HEK293T (cell line): ENCODE results near the gene CTNNBL1.

Experiments
- CTCF ChIA-PET: fragments of 350-600 bp; formaldehyde crosslinking; extraction: SDS; loops from one replicate; lab custom pipeline; 2021; ENCODE audit warnings: antibody characterized with exemption, inconsistent platforms; lab: Yijun Ruan, JAX
- POLR2A ChIA-PET: fragments of 350-600 bp; formaldehyde crosslinking; extraction: SDS; loops from one replicate; lab custom pipeline; 2020; ENCODE audit warnings: antibody characterized with exemption, inconsistent platforms; lab: Yijun Ruan, JAX
- DNase-seq: peaks from one replicate; pipeline ENCODE4 v3.0.0; 2012; ENCODE audit warnings: mixed read lengths; ENCODE audit errors: extremely low spot score
- ARNT ChIP-seq: fragments of 450-650 bp; IDR thresholded peaks from 2 replicates; pipeline ENCODE4 v1.6.1; 2017; ENCODE audit warnings: mild to moderate bottlenecking
- BHLHE40 ChIP-seq: fragments of 450-650 bp; IDR thresholded peaks from 2 replicates; pipeline ENCODE4 v1.6.1; 2016; ENCODE audit warnings: mild to moderate bottlenecking, moderate library complexity, borderline replicate concordance
- CTBP1 ChIP-seq: fragments of 450-650 bp; IDR thresholded peaks from 2 replicates; pipeline ENCODE4 v1.6.1; 2016; ENCODE audit warnings: borderline replicate concordance
- ELF4 ChIP-seq: fragments of 450-650 bp; IDR thresholded peaks from 2 replicates; pipeline ENCODE4 v1.6.1; 2017; ENCODE audit warnings: antibody characterized with exemption
- FOXA1 ChIP-seq: fragments of 450-650 bp; IDR thresholded peaks from 2 replicates; pipeline ENCODE4 v1.6.1; 2016; ENCODE audit warnings: mild to moderate bottlenecking
- FOXK2 ChIP-seq: fragments of 450-650 bp; IDR thresholded peaks from 2 replicates; pipeline ENCODE4 v1.6.1; 2016; ENCODE audit warnings: mild to moderate bottlenecking
- FOXM1 ChIP-seq: fragments of 450-650 bp; IDR thresholded peaks from 2 replicates; pipeline ENCODE4 v1.6.1; 2017; ENCODE audit warnings: mild to moderate bottlenecking, borderline replicate concordance
- HDGF ChIP-seq: fragments of 450-650 bp; IDR thresholded peaks from 2 replicates; pipeline ENCODE4 v1.6.1; 2017; ENCODE audit warnings: antibody characterized with exemption, borderline replicate concordance
- L3MBTL2 ChIP-seq: fragments of 450-650 bp; conservative IDR thresholded peaks from 2 replicates; pipeline ENCODE4 v1.6.1; 2016; ENCODE audit warnings: mild to moderate bottlenecking
- LEF1 ChIP-seq: fragments of 450-650 bp; IDR thresholded peaks from 2 replicates; pipeline ENCODE4 v1.6.1; 2017; ENCODE audit warnings: mild to moderate bottlenecking, borderline replicate concordance
- NFRKB ChIP-seq: fragments of 450-650 bp; IDR thresholded peaks from 2 replicates; pipeline ENCODE4 v1.6.1; 2016; ENCODE audit warnings: mild to moderate bottlenecking, moderate library complexity
- PKNOX1 ChIP-seq: fragments of 450-650 bp; IDR thresholded peaks from 2 replicates; pipeline ENCODE4 v1.6.1; 2016
- SP1 ChIP-seq: fragments of 450-650 bp; IDR thresholded peaks from 2 replicates; pipeline ENCODE4 v1.6.1; 2017
- SUZ12 ChIP-seq: fragments of 450-650 bp; IDR thresholded peaks from 2 replicates; pipeline ENCODE4 v1.6.1; 2016; ENCODE audit warnings: mild to moderate bottlenecking
- TARDBP ChIP-seq: fragments of 450-650 bp; IDR thresholded peaks from 2 replicates; pipeline ENCODE4 v1.6.1; 2016
- ZNF384 ChIP-seq: fragments of 450-650 bp; IDR thresholded peaks from 2 replicates; pipeline ENCODE4 v1.6.1; 2016

Gene CTNNBL1

GRCh38 chr20:37723668-37724067, 29.8 kb downstream of the CTNNBL1 start:
- TF ChIP-seq TARDBP (no peak), FOXA1 (no peak), L3MBTL2 (no peak)
- DNase-seq, result no peak
- CTCF ChIA-PET, result no interaction called here
- POLR2A ChIA-PET, result no interaction called here

- no peak for DNase-seq
- ChIA-PET POLR2A (no interaction called here), CTCF (no interaction called here)
- TF ChIP-seq ARNT (no peak), SUZ12 (no peak), L3MBTL2 (no peak)
Measured at GRCh38 chr20:37725165-37725564, 31.3 kb downstream of the CTNNBL1 start.

- ChIA-PET POLR2A (no interaction called here), CTCF (no interaction called here)
Measured at GRCh38 chr20:37725855-37726254, 32.0 kb downstream of the CTNNBL1 start.

GRCh38 chr20:37726321-37726720, 32.5 kb downstream of the CTNNBL1 start:
- no peak for DNase-seq
- CTCF ChIA-PET, result no interaction called here
- TF ChIP-seq FOXM1 (no peak), LEF1 (no peak), BHLHE40 (no peak), SP1 (no peak), L3MBTL2 (no peak), SUZ12 (no peak), HDGF (no peak)
- POLR2A ChIA-PET, result no interaction called here

More at GRCh38 chr20:37725855-37726254, 32.0 kb downstream of the CTNNBL1 start:
- no peak for DNase-seq
- TF ChIP-seq ZNF384, result no peak
- no peak for TF ChIP-seq L3MBTL2
- TF ChIP-seq SP1, result no peak
- TF ChIP-seq HDGF, result no peak
- TF ChIP-seq TARDBP, result no peak
- TF ChIP-seq FOXK2, result no peak
- no peak for TF ChIP-seq ELF4
- TF ChIP-seq LEF1, result no peak
- no peak for TF ChIP-seq PKNOX1
- TF ChIP-seq BHLHE40, result no peak
- no peak for TF ChIP-seq FOXA1

- no peak for DNase-seq
- POLR2A ChIA-PET, result interaction anchor here (0.7 kb wide), 1 partner anchor 55 kb away, joined by 3 read pairs; no protein-coding TSS in a partner anchor
- TF ChIP-seq L3MBTL2 (no peak), SUZ12 (no peak), CTBP1 (no peak), FOXA1 (no peak), ARNT (no peak), SP1 (no peak), PKNOX1 (no peak), ZNF384 (no peak), BHLHE40 (no peak), NFRKB (no peak), TARDBP (no peak), ELF4 (no peak)
- CTCF ChIA-PET, result no interaction called here
Measured at GRCh38 chr20:37726971-37727956, 33.4 kb downstream of the CTNNBL1 start.

- DNase-seq, result no peak
- ChIA-PET CTCF (interaction anchor here (0.6 kb wide), 1 partner anchor 330 kb away, joined by 3 read pairs; no protein-coding TSS in a partner anchor), POLR2A (no interaction called here)
- TF ChIP-seq TARDBP (no peak), L3MBTL2 (no peak), ELF4 (no peak), FOXK2 (no peak), ARNT (no peak), LEF1 (no peak), PKNOX1 (no peak), NFRKB (no peak), CTBP1 (no peak), FOXM1 (no peak), BHLHE40 (no peak), ZNF384 (no peak), SP1 (no peak)
Measured at GRCh38 chr20:37727957-37728634, 34.3 kb downstream of the CTNNBL1 start.
